Thyroid gland (tissue), 4 donors: ENCODE data around the gene ZNF420. TPM values are rescaled to one million over a fixed set of nuclear protein-coding genes. Genes with fewer than 3 reads are reported as not detected.
"Not testable (repeated sequence)": the region's sequence is repeated elsewhere in the genome, so short reads cannot be mapped to it uniquely, and the experiment has no call there.

Experiments used
- DNase-seq, 2 donors: peaks; one replicate each; pipeline ENCODE4 v3.0.0-alpha.2; 2019
- H3K27ac ChIP-seq, 3 donors: fragments of 200-600 bp; sonication (generic); 1 replicate in 2 of 3; 2 replicates in 1 of 3; pipeline ENCODE4 v1.5.1; 2016 to 2019; ENCODE audit warnings: mild to moderate bottlenecking in 1 of 3, moderate library complexity in 1 of 3
- H3K27me3 ChIP-seq: fragments of 200-600 bp; sonication (generic); one replicate; pipeline ENCODE4 v1.5.1; 2019
- H3K36me3 ChIP-seq, 2 donors: fragments of 200-600 bp; sonication (generic); one replicate each; pipeline ENCODE4 v1.5.1; 2016 to 2019
- H3K4me1 ChIP-seq, 2 donors: fragments of 200-600 bp; sonication (generic); one replicate each; pipeline ENCODE4 v1.5.1; 2017 to 2019
- H3K4me3 ChIP-seq, 3 donors: fragments of 200-600 bp; sonication (generic); replicated peaks in 1 of 3; 1 replicate in 2 of 3; 2 replicates in 1 of 3; pipeline ENCODE4 v1.5.1; 2016; ENCODE audit warnings: mild to moderate bottlenecking in 1 of 3
- H3K9me3 ChIP-seq: fragments of 200-600 bp; sonication (generic); one replicate; pipeline ENCODE4 v1.5.1; 2017
- POLR2A ChIP-seq, 2 donors: fragments of 450-650 bp; IDR thresholded peaks; one replicate each; pipeline ENCODE4 v1.6.1; 2017; ENCODE audit warnings: antibody characterized with exemption in 2 of 2, mild to moderate bottlenecking in 2 of 2, moderate library complexity in 1 of 2
- WGBS, 2 donors: methylation state at CpG; one replicate each; pipeline ENCODE4 v1.1.5; 2017; 5-methylcytosine and 5-hydroxymethylcytosine counted together
- intact Hi-C: fragments of 100-400 bp; cut with DNase I; formaldehyde crosslinking; loops from one replicate; pipeline ENCODE4 v1.15.1; 2023
- total RNA-seq, 4 donors: library from RNA; depleted of rRNA; stranded (reverse); fragments of >200 nt; gene quantifications; one replicate each; pipeline ENCODE4 v1.2.3, GENCODE V29; 2016
- TF ChIP-seq, protein P1 (sequence below), 6 experiments: fragments of 200-600 bp in 3 of 6; fragments of 450-650 bp in 3 of 6; sonication (generic) in 3 of 6; IDR thresholded peaks; one replicate each; pipeline ENCODE4 v1.5.1; 2016 to 2019; ENCODE audit warnings: antibody characterized with exemption in 6 of 6, mild to moderate bottlenecking in 2 of 6, inconsistent platforms in 1 of 6, moderate library complexity in 1 of 6

Gene ZNF420
- total RNA-seq: 10 to 100 TPM; 15.8 to 26.6 (median 16.8) TPM

DNA sequence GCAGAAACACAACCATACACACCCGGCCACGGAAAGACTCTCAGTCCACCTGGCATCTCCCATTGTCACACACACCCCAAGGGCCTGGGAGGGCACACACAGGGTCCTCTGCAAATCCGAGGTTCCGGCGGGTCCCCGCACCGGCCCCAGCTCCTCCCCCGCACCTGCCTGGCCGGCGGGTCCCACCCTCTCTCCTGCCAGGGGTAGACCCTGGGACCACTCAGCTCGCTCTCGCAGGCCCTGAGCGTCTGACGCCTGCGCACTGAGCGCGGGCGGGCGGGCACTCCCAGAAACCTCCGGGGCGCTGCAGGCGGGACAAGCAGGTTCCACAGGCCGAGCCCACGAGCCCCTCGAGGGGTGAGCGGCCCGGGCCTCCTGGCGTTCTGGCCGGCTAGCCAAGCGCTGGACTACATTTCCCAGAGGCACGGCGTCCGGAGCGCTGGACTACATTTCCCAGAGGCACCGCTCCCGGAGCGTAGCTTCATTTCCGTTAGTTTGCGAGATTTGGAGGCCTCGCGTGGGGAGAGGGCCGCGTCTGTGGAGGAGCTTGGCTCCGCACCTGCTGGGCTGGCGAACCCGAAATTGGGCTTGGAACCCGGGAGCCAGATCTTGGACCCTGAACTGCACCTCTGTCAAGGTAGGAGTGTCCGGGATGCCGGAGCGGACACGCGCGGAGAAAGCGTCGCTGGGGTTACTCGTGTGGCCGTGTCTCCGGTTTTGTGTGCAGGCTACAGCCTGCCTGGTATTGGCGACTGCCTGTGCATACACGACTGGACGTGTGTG lies at the start of gene ZNF420:
ZNF420 (plus strand) TSS at position 500 of the 783 bp plus-strand sequence. CDS start 10,686 bp downstream, outside the sequence.
- Histone ChIP-seq H3K4me1 (peaks cover 7 to 10% of the 10 kb centered on the region in 2 donors), H3K9me3 (no peaks in the 10 kb centered on the region), H3K4me3 (peak within 1 kb of the TSS; percentile 34 to 62 (median 58)), H3K27me3 (no peaks in the 10 kb centered on the region), H3K36me3 (no peaks in the 10 kb centered on the region), H3K27ac (peak within 1 kb of the TSS; percentile 66 to 81 (median 81))
- peak; percentile 97 to 98 for DNase-seq
- 1% methylated on average over 16 to 36 of the region's 61 CpGs for WGBS, 2 donors
- TF ChIP-seq POLR2A (IDR thresholded peaks at IDR 0.05): peak in 1 of 2 donors; percentile 77
- TF ChIP-seq, protein P1, sequence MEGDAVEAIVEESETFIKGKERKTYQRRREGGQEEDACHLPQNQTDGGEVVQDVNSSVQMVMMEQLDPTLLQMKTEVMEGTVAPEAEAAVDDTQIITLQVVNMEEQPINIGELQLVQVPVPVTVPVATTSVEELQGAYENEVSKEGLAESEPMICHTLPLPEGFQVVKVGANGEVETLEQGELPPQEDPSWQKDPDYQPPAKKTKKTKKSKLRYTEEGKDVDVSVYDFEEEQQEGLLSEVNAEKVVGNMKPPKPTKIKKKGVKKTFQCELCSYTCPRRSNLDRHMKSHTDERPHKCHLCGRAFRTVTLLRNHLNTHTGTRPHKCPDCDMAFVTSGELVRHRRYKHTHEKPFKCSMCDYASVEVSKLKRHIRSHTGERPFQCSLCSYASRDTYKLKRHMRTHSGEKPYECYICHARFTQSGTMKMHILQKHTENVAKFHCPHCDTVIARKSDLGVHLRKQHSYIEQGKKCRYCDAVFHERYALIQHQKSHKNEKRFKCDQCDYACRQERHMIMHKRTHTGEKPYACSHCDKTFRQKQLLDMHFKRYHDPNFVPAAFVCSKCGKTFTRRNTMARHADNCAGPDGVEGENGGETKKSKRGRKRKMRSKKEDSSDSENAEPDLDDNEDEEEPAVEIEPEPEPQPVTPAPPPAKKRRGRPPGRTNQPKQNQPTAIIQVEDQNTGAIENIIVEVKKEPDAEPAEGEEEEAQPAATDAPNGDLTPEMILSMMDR (IDR thresholded peaks at IDR 0.05): no peak
- intact Hi-C loops: no loop called here

DNA sequence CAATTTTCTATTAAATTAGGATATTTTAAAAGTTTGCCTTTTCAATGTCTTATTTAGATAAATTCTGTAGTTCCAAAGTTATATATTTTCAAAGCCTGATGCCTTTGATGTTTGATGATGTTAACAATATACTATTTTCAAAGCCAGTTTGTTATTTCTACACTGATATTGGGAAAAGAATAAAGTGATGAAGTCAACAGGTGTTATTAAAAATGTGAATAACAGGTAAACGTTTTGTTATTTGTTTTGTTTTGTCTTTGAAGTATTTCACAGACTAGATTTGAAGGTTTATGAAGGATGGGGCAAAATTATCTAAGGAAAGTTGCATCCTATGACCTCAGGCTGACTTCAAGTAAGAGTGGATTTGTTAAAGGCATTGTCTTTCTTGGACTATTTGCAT lies 33.1 kb upstream of the ZNF420 start:
- Histone ChIP-seq H3K27me3 (no peaks in the 10 kb centered on the region), H3K27ac (no peak overlapping the region), H3K4me1 (no peaks in the 10 kb centered on the region), H3K36me3 (no peaks in the 10 kb centered on the region), H3K4me3 (no peak overlapping the region), H3K9me3 (no peaks in the 10 kb centered on the region)
- TF ChIP-seq, protein P1 (IDR thresholded peaks at IDR 0.05): no peak
- TF ChIP-seq POLR2A (IDR thresholded peaks at IDR 0.05): no peak
- 42 to 43% methylated on average over 1 of the region's 1 CpG for WGBS, 2 donors
- intact Hi-C loops: no loop called here
- no peak for DNase-seq

DNA sequence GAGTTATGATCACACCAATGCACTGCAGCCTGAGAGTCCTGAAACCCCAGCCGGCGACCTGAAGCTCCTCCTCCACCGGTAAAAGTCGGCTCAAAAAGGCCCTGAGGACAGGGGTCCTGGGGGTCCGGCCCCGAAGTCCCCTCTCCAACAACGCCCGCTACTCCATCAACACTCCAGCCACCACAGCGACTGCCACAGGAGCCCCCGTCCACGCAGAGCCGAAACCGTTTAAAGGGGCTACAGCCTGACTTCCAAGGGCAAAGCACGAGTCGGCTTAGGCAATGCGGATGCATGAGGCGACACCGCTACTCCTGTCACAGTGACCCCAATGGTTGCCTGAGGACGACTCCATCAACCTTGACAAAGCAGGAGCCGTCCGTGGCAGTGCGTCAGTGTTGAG lies 22.9 kb upstream of the ZNF420 start:
- H3K4me3 ChIP-seq: no peak overlapping the region
- no peak for DNase-seq
- WGBS, 2 donors: 95 to 97% methylated on average over 21 to 22 of the region's 22 CpGs
- intact Hi-C loops: no loop called here
- no peaks in the 10 kb centered on the region for H3K27me3 ChIP-seq
- no peak for TF ChIP-seq POLR2A (IDR thresholded peaks at IDR 0.05)
- TF ChIP-seq, protein P1 (IDR thresholded peaks at IDR 0.05): no peak
- no peaks in the 10 kb centered on the region for H3K4me1 ChIP-seq
- H3K36me3 ChIP-seq: no peaks in the 10 kb centered on the region
- no peaks in the 10 kb centered on the region for H3K9me3 ChIP-seq
- no peak overlapping the region for H3K27ac ChIP-seq

DNA sequence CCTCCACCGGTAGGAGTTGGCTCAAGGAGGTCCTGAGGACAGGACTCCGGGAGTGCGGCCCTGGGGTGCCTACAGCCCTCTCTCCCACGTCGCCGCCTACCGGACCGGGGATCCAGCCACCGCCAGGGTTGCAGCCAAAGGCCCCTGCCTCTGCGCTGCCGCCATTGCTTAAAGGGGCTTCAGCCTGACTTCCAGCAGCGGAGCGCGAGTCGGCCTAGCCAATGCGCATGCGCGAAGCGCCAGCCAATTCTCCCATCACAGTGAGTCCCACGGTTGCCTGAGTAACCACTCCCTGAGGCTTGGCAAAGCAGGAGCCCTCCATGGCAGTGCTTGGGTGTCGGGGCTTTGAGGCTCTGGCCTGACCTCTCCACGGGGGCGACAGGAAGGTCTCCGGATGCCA lies 21.5 kb upstream of the ZNF420 start:
- no peak for TF ChIP-seq POLR2A (IDR thresholded peaks at IDR 0.05)
- TF ChIP-seq, protein P1 (IDR thresholded peaks at IDR 0.05): no peak
- H3K27ac ChIP-seq: no peak overlapping the region
- no peak for DNase-seq
- H3K9me3 ChIP-seq: no peaks in the 10 kb centered on the region
- intact Hi-C loops: no loop called here
- H3K4me1 ChIP-seq: no peaks in the 10 kb centered on the region
- 93 to 97% methylated on average over 17 to 18 of the region's 24 CpGs for WGBS, 2 donors
- H3K4me3 ChIP-seq: no peak overlapping the region
- no peaks in the 10 kb centered on the region for H3K27me3 ChIP-seq
- H3K36me3 ChIP-seq: no peaks in the 10 kb centered on the region

DNA sequence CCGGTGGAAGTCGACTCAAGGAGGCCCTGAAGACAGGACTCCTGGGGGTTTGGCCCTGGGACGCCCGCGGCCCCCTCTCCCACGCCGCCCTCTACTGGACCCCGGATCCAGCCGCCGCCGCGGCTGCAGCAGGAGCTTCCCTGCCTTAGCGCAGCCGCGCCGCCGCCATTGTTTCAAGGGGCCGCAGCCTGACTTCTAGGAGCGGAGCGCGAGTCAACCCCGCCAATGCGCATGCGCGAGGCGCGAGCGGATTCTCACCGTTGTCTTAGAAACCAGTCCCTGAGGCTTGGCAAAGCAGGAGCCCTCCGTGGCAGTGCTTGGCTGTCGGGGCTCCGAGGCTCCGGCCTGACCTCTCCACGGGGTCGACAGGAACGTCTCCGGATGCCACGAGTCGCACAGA lies 19.1 kb upstream of the ZNF420 start:
- no peak overlapping the region for H3K4me3 ChIP-seq
- no peak overlapping the region for H3K27ac ChIP-seq
- no peaks in the 10 kb centered on the region for H3K27me3 ChIP-seq
- intact Hi-C loops: no loop called here
- TF ChIP-seq, protein P1 (IDR thresholded peaks at IDR 0.05): no peak
- no peak for TF ChIP-seq POLR2A (IDR thresholded peaks at IDR 0.05)
- H3K9me3 ChIP-seq: no peaks in the 10 kb centered on the region
- no peaks in the 10 kb centered on the region for H3K4me1 ChIP-seq
- WGBS, 2 donors: 47 to 69% methylated on average over 8 to 23 of the region's 39 CpGs
- no peaks in the 10 kb centered on the region for H3K36me3 ChIP-seq
- DNase-seq: no peak

DNA sequence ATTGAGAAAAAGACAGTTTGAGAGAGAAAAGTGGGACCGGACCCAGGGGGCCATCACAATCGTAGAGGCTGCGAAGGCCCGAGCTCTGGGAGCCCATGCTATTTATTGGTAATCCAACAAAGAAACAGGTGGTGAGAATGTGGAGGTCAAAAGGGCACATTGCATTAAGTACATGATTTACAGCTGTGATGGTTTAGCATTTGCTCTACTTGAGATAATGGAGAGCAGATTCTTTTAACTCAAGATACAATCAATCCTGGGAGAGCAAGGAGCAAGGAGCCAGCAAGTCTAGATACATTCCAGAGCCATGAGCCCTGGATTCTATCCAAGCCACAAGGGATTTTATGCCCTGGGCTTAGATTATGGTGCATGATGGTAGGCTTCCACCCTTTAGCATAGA lies 13.3 kb upstream of the ZNF420 start:
- intact Hi-C loops, H3K4me3 ChIP-seq, H3K36me3 ChIP-seq, H3K27me3 ChIP-seq, H3K9me3 ChIP-seq, DNase-seq, H3K4me1 ChIP-seq, H3K27ac ChIP-seq: not testable (repeated sequence)
- 62 to 64% methylated on average over 4 of the region's 4 CpGs for WGBS, 2 donors
